ENCODE measurements around the gene LMO7. TPM values are rescaled to one million over a fixed set of nuclear protein-coding genes. Genes with fewer than 3 reads are reported as not detected.

LMO7 gene
- total and polyA plus RNA-seq, 2 of the 13 experiments (the other 11 are each of a cell fraction or from before 2014, with no cell fraction given), result 34.0 to 121 TPM

- H3K4me2 ChIP-seq (ENCODE audit: low read depth, low read length), result no peak overlapping the region
- DNase-seq (ENCODE audit: low spot score), result no peak
- TF ChIP-seq RERE (CRISPR knock-in tag; IDR thresholded peaks at IDR 0.05; ENCODE audit: low read depth) (no peak), HMGXB3 (CRISPR knock-in tag; IDR thresholded peaks at IDR 0.05; ENCODE audit: borderline replicate concordance) (no peak), SAP130 (CRISPR knock-in tag; IDR thresholded peaks at IDR 0.05; ENCODE audit: low read depth) (no peak), IRX3 (CRISPR knock-in tag; IDR thresholded peaks at IDR 0.05; ENCODE audit: borderline replicate concordance, low read depth) (no peak), AKAP8 (CRISPR knock-in tag; IDR thresholded peaks at IDR 0.05) (no peak), ETV6 (CRISPR knock-in tag; conservative IDR thresholded peaks at IDR 0.05) (no peak), PTBP1 (IDR thresholded peaks at IDR 0.05; ENCODE audit: low read depth, low read length, poor library complexity, severe bottlenecking) (no peak)
- TF ChIP-seq, protein P1, sequence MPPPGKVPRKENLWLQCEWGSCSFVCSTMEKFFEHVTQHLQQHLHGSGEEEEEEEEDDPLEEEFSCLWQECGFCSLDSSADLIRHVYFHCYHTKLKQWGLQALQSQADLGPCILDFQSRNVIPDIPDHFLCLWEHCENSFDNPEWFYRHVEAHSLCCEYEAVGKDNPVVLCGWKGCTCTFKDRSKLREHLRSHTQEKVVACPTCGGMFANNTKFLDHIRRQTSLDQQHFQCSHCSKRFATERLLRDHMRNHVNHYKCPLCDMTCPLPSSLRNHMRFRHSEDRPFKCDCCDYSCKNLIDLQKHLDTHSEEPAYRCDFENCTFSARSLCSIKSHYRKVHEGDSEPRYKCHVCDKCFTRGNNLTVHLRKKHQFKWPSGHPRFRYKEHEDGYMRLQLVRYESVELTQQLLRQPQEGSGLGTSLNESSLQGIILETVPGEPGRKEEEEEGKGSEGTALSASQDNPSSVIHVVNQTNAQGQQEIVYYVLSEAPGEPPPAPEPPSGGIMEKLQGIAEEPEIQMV (CRISPR knock-in tag; IDR thresholded peaks at IDR 0.05; ENCODE audit: low read depth), result no peak
- in situ Hi-C loops (cut with HindIII; ENCODE audit: extremely low pct_ligation_motif_present, low pct_unique_long_range_greater_than_20kb), result no loop called here
- 94% methylated on average over 5 of the region's 5 CpGs for WGBS (ENCODE audit: low lambda C conversion rate)
- POLR2A ChIA-PET, result no interaction called here
- H3K27me3 ChIP-seq (ENCODE audit: control insufficient read depth in 1 of 2, insufficient read depth in 2 of 2, low read length in 2 of 2), result no peaks in the 10 kb centered on the region
- H3K27ac ChIP-seq (ENCODE audit: extremely low read length, insufficient read depth, low read length), result no peak overlapping the region
- ATAC-seq, result no peak; the same call in 2 of the 3 replicates
- H3K9me3 ChIP-seq (ENCODE audit: low read length), result no peaks in the 10 kb centered on the region
- H3K4me3 ChIP-seq (replicated peaks in 1 of 3; ENCODE audit: insufficient read depth in 1 of 3, low read depth in 2 of 3, low read length in 3 of 3), result no peak overlapping the region
- no peaks in the 10 kb centered on the region for H3K4me1 ChIP-seq (ENCODE audit: insufficient read depth, low read length)
- CTCF ChIA-PET (ENCODE audit: low intra/inter-chr PET ratio, low total read pairs), result no interaction called here
- peaks cover 30 to 69% of the 10 kb centered on the region in 2 experiments for H3K36me3 ChIP-seq (replicated peaks in 1 of 2; ENCODE audit: control insufficient read depth in 1 of 2, insufficient read depth in 2 of 2, low read length in 2 of 2)
- FAIRE-seq, result no peak
- BruUV-seq (replicated peaks), result no TSS peak
- H2AFZ ChIP-seq (ENCODE audit: low read length), result no peak overlapping the region
- H3K9ac ChIP-seq (ENCODE audit: insufficient read depth, low read depth, low read length), result no peak overlapping the region
- intact Hi-C loops (cut with micrococcal nuclease; ENCODE audit: unreplicated experiment), result no loop called here
- no peaks in the 10 kb centered on the region for H4K20me1 ChIP-seq (ENCODE audit: insufficient read depth, low read length)
- H3K79me2 ChIP-seq (ENCODE audit: insufficient read depth, low read length), result no peaks in the 10 kb centered on the region
Measured at GRCh38 chr13:75841905-75842304, 205.8 kb downstream of the LMO7 start.

Data from HepG2 (cell line).